GM12891 (cell line): Measurements from ENCODE around the gene DPP4.

Experiments
- POLR2A ChIP-seq: IDR thresholded peaks from 2 replicates; pipeline ENCODE4 v1.6.1; 2011; ENCODE audit warnings: low read depth, low read length, control low read depth
- TAF1 ChIP-seq: IDR thresholded peaks from 2 replicates; pipeline ENCODE4 v1.6.1; 2011; ENCODE audit warnings: low read depth, low read length, control low read depth

GRCh38 chr2:162035981-162036380 lies 38.0 kb downstream of the DPP4 start:
- TF ChIP-seq POLR2A (no peak), TAF1 (no peak)
